Ascending aorta (tissue), 2 donors: ENCODE data around the gene SRGN. TPM values are rescaled to one million over a fixed set of nuclear protein-coding genes. Genes with fewer than 3 reads are reported as not detected.

Source experiments
- DNase-seq, 2 donors: peaks; one replicate each; pipeline ENCODE4 v3.0.0-alpha.2; 2019; ENCODE audit warnings: low spot score in 2 of 2
- H3K27ac ChIP-seq, 2 donors: fragments of 200-600 bp; sonication (generic); one replicate each; pipeline ENCODE4 v1.5.1; 2016 to 2017; ENCODE audit warnings: mild to moderate bottlenecking in 1 of 2
- H3K27me3 ChIP-seq: fragments of 200-600 bp; sonication (generic); one replicate; pipeline ENCODE4 v1.5.1; 2017
- H3K36me3 ChIP-seq, 2 donors: fragments of 200-600 bp; sonication (generic); one replicate each; pipeline ENCODE4 v1.5.1; 2016
- H3K4me1 ChIP-seq, 2 donors: fragments of 200-600 bp; sonication (generic); one replicate each; pipeline ENCODE4 v1.5.1; 2016 to 2017; ENCODE audit warnings: mild to moderate bottlenecking in 1 of 2
- H3K4me3 ChIP-seq, 2 donors: fragments of 200-600 bp; sonication (generic); one replicate each; pipeline ENCODE4 v1.5.1; 2016 to 2017; ENCODE audit warnings: mild to moderate bottlenecking in 1 of 2
- H3K9me3 ChIP-seq, 2 donors: fragments of 200-600 bp; sonication (generic); one replicate each; pipeline ENCODE4 v1.5.1; 2016
- CTCF ChIP-seq, 3 experiments: fragments of 200-600 bp in 2 of 3; fragments of 450-650 bp in 1 of 3; sonication (generic) in 2 of 3; IDR thresholded peaks; one replicate each; pipeline ENCODE4 v1.5.1; 2016 to 2019; ENCODE audit warnings: antibody characterized with exemption in 3 of 3, mild to moderate bottlenecking in 1 of 3, moderate library complexity in 1 of 3
- intact Hi-C: fragments of 100-400 bp; cut with DNase I; formaldehyde crosslinking; loops from one replicate; pipeline ENCODE4 v1.15.1; 2023
- total RNA-seq: library from RNA; depleted of rRNA; stranded (reverse); fragments of >200 nt; gene quantifications from one replicate; pipeline ENCODE4 v1.1.0, GENCODE V29; 2016

SRGN gene
- total RNA-seq, 1 donor from 2014 or later, result 155 TPM

- H3K27me3 ChIP-seq, result no peaks in the 10 kb centered on the region
- intact Hi-C loops, result no loop called here
- no peak overlapping the region for H3K4me3 ChIP-seq
- peak in 1 of 2 donors; percentile 53 for DNase-seq
- no peak overlapping the region for H3K27ac ChIP-seq
- H3K36me3 ChIP-seq, result peaks cover 8 to 20% of the 10 kb centered on the region in 2 donors
- H3K4me1 ChIP-seq, result no peaks in the 10 kb centered on the region
- TF ChIP-seq CTCF (IDR thresholded peaks at IDR 0.05), result no peak
- H3K9me3 ChIP-seq, result no peaks in the 10 kb centered on the region
Measured at GRCh38 chr10:69103784-69104183, 15.9 kb downstream of the SRGN start.

- H3K4me3 ChIP-seq, result no peak overlapping the region
- H3K9me3 ChIP-seq, result no peaks in the 10 kb centered on the region
- no peaks in the 10 kb centered on the region for H3K4me1 ChIP-seq
- H3K27ac ChIP-seq, result no peak overlapping the region
- no peak for TF ChIP-seq CTCF (IDR thresholded peaks at IDR 0.05)
- intact Hi-C loops, result no loop called here
- DNase-seq, result peak in 1 of 2 donors; percentile 25
- H3K36me3 ChIP-seq, result peaks cover 0 to 17% of the 10 kb centered on the region in 2 donors
- no peaks in the 10 kb centered on the region for H3K27me3 ChIP-seq
Measured at GRCh38 chr10:69104994-69105790, 17.3 kb downstream of the SRGN start.

- Histone ChIP-seq H3K27ac (no peak overlapping the region), H3K4me3 (no peak overlapping the region), H3K36me3 (peaks cover 0 to 17% of the 10 kb centered on the region in 2 donors), H3K4me1 (no peaks in the 10 kb centered on the region), H3K9me3 (no peaks in the 10 kb centered on the region), H3K27me3 (no peaks in the 10 kb centered on the region)
- intact Hi-C loops, result no loop called here
- no peak for DNase-seq
- no peak for TF ChIP-seq CTCF (IDR thresholded peaks at IDR 0.05)
Measured at GRCh38 chr10:69107176-69107490, 19.2 kb downstream of the SRGN start.

GRCh38 chr10:69107699-69108098 is 19.8 kb downstream of the SRGN start:
- Histone ChIP-seq H3K36me3 (peaks cover 0 to 17% of the 10 kb centered on the region in 2 donors), H3K27ac (no peak overlapping the region), H3K27me3 (no peaks in the 10 kb centered on the region), H3K4me3 (no peak overlapping the region), H3K4me1 (no peaks in the 10 kb centered on the region), H3K9me3 (no peaks in the 10 kb centered on the region)
- TF ChIP-seq CTCF (IDR thresholded peaks at IDR 0.05), result no peak
- intact Hi-C loops, result no loop called here
- DNase-seq, result no peak

- no peak overlapping the region for H3K4me3 ChIP-seq
- intact Hi-C loops, result loop anchor here (5.0 kb wide), 3 partner anchors 218 to 398 kb away; partner anchors contain the start of genes CCAR1 and DDX50
- H3K4me1 ChIP-seq, result peaks cover 0 to 5% of the 10 kb centered on the region in 2 donors
- no peak overlapping the region for H3K27ac ChIP-seq
- H3K27me3 ChIP-seq, result no peaks in the 10 kb centered on the region
- no peaks in the 10 kb centered on the region for H3K9me3 ChIP-seq
- TF ChIP-seq CTCF (IDR thresholded peaks at IDR 0.05), result no peak
- no peak for DNase-seq
- no peaks in the 10 kb centered on the region for H3K36me3 ChIP-seq
Measured at GRCh38 chr10:69119896-69120295, 32.0 kb downstream of the SRGN start.
